Endothelial cell of umbilical vein (primary cell): ENCODE measurements around the gene SCYGR7. TPM values are rescaled to one million over a fixed set of nuclear protein-coding genes. Genes with fewer than 3 reads are reported as not detected.

Experiments used
- BruUV-seq: library from RNA; stranded (reverse); fragments of 400-500 nt; replicated peaks from 2 replicates; lab custom pipeline; 2021; lab: Mats Ljungman, UMichigan
- CTCF ChIA-PET: fragments of 300-600, 350-600 bp; sonication (Branson Sonifier 250); formaldehyde crosslinking; loops from one replicate; lab custom pipeline; 2021; ENCODE audit warnings: antibody characterized with exemption, inconsistent platforms; lab: Charles Lee
- POLR2A ChIA-PET: fragments of 300-600, 350-600 bp; sonication (Branson Sonifier 250); formaldehyde crosslinking; loops from one replicate; lab custom pipeline; 2021; ENCODE audit warnings: antibody characterized with exemption, inconsistent platforms; lab: Charles Lee
- DNase-seq: peaks from one replicate; pipeline ENCODE4 v3.0.0-alpha.2; 2011; ENCODE audit warnings: low read depth, low spot score
- FAIRE-seq: peaks from 2 replicates; lab custom pipeline; 2011; peaks lifted over from hg19 to GRCh38; lab: Jason Lieb, UNC
- H2AFZ ChIP-seq: 2 replicates; pipeline ENCODE4 v1.6.0; 2012; ENCODE audit warnings: low read depth, low read length, control low read depth, inconsistent platforms
- H3K27ac ChIP-seq: 2 replicates; pipeline ENCODE4 v1.5.1; 2011; ENCODE audit warnings: low read depth, mild to moderate bottlenecking, control low read depth, low read length, moderate library complexity; ENCODE audit not compliant: insufficient read depth
- H3K27me3 ChIP-seq, 2 experiments: 2 replicates each; pipeline versions ENCODE4 v1.6.0 to v1.6.1; 2011; ENCODE audit warnings: low read length in 2 of 2, mixed read lengths in 1 of 2; ENCODE audit not compliant: control insufficient read depth in 2 of 2, insufficient read depth in 2 of 2
- H3K36me3 ChIP-seq, 2 experiments: 2 replicates in 1 of 2; 3 replicates in 1 of 2; pipeline ENCODE4 v1.5.1; 2011; ENCODE audit warnings: low read length in 2 of 2, mild to moderate bottlenecking in 1 of 2, moderate library complexity in 1 of 2; ENCODE audit not compliant: control insufficient read depth in 2 of 2, insufficient read depth in 2 of 2; ENCODE audit errors: extremely low read depth in 1 of 2
- H3K4me1 ChIP-seq: 3 replicates; pipeline ENCODE4 v1.5.1; 2011; ENCODE audit warnings: mild to moderate bottlenecking, low read length; ENCODE audit not compliant: control insufficient read depth, insufficient read depth; ENCODE audit errors: extremely low read depth
- H3K4me2 ChIP-seq: 2 replicates; pipeline ENCODE4 v1.6.1; 2011; ENCODE audit warnings: low read length, control low read depth, mixed read lengths; ENCODE audit not compliant: insufficient read depth
- H3K4me3 ChIP-seq, 3 experiments: fragments of 200-600 bp in 1 of 3; sonication (generic), shearing (Covaris generic) in 1 of 3; replicated peaks in 1 of 3; 2 replicates each; pipeline ENCODE4 v1.5.1; 2011 to 2016; ENCODE audit warnings: control low read depth in 3 of 3, low read length in 3 of 3, mild to moderate bottlenecking in 2 of 3, inconsistent platforms in 1 of 3, low read depth in 1 of 3, moderate library complexity in 1 of 3; ENCODE audit not compliant: insufficient read depth in 1 of 3
- H3K79me2 ChIP-seq: 2 replicates; pipeline ENCODE4 v1.6.0; 2012; ENCODE audit warnings: low read length, inconsistent platforms; ENCODE audit not compliant: control insufficient read depth, insufficient read depth
- H3K9ac ChIP-seq: replicated peaks from 2 replicates; pipeline ENCODE3; 2011; ENCODE audit warnings: low read length, control low read depth; ENCODE audit not compliant: insufficient read depth; ENCODE audit errors: extremely low read depth
- H3K9me1 ChIP-seq: replicated peaks from 3 replicates; pipeline ENCODE4 v1.6.0; 2011; ENCODE audit warnings: mild to moderate bottlenecking, low read length; ENCODE audit not compliant: control insufficient read depth, insufficient read depth; ENCODE audit errors: extremely low read depth
- H3K9me3 ChIP-seq: replicated peaks from 2 replicates; pipeline ENCODE4 v1.5.1; 2012; ENCODE audit warnings: low read length, inconsistent platforms; ENCODE audit not compliant: control insufficient read depth, insufficient read depth
- H4K20me1 ChIP-seq: replicated peaks from 2 replicates; pipeline ENCODE3; 2011; ENCODE audit warnings: mild to moderate bottlenecking, low read length; ENCODE audit not compliant: control insufficient read depth, insufficient read depth; ENCODE audit errors: extremely low read depth
- CTCF ChIP-seq, 2 donors: IDR thresholded peaks; 1 replicate in 1 of 2; 2 replicates in 1 of 2; pipeline ENCODE4 v1.5.1; 2011; ENCODE audit warnings: low read length in 2 of 2, mild to moderate bottlenecking in 2 of 2, moderate library complexity in 2 of 2, control low read depth in 1 of 2, inconsistent platforms in 1 of 2, low read depth in 1 of 2; ENCODE audit not compliant: insufficient read depth in 1 of 2; ENCODE audit errors: extremely low read depth in 1 of 2
- JUN ChIP-seq: IDR thresholded peaks from 2 replicates; pipeline ENCODE4 v1.6.1; 2011; ENCODE audit warnings: borderline replicate concordance, low read depth; ENCODE audit not compliant: insufficient read length, insufficient read depth
- dilution Hi-C: fragments of 300-500 bp; cut with MboI; formaldehyde crosslinking; loops from one replicate; pipeline ENCODE4 v1.15.0; 2019; ENCODE audit warnings: low sequenced_read_pairs; ENCODE audit not compliant: extremely low pct_ligation_motif_present
- intact Hi-C: fragments of 100-400 bp; cut with micrococcal nuclease; formaldehyde crosslinking; loops from one replicate; pipeline ENCODE4 v1.10.0; 2022
- polyA plus RNA-seq, 4 experiments: library from polyadenylated mRNA; depleted of rRNA in 3 of 4; stranded (reverse) in 3 of 4; unstranded in 1 of 4; fragments of >200 nt; gene quantifications; 2 replicates each; pipeline versions ENCODE4 v1.2.1 to v1.2.3, GENCODE V29; 2011 to 2012; ENCODE audit warnings: missing spikeins in 1 of 4
- total RNA-seq: library from RNA; stranded (reverse); gene quantifications from 2 replicates; pipeline ENCODE4 v1.2.3, GENCODE V29; 2021

Gene SCYGR7
- total and polyA plus RNA-seq, 2 donors (not counting 3 experiments of a cell fraction or from before 2014, with no cell fraction given), result not detected

- dilution Hi-C loops, result no loop called here
- Histone ChIP-seq H3K4me1 (no peaks in the 10 kb centered on the region), H3K27ac (no peak overlapping the region), H3K9ac (no peak overlapping the region), H4K20me1 (no peaks in the 10 kb centered on the region), H2AFZ (peak overlapping the region; percentile 12), H3K27me3 (no peaks in the 10 kb centered on the region), H3K4me3 (no peak overlapping the region), H3K36me3 (no peaks in the 10 kb centered on the region), H3K4me2 (no peak overlapping the region), H3K79me2 (no peaks in the 10 kb centered on the region), H3K9me1 (no peaks in the 10 kb centered on the region), H3K9me3 (no peaks in the 10 kb centered on the region)
- no peak for FAIRE-seq
- CTCF ChIA-PET, result interaction anchor here (0.6 to 4.0 kb wide), 19 partner anchors 8 to 364 kb away, joined by 3 to 69 read pairs (median 4); partner anchors contain the start of gene DAW1
- intact Hi-C loops, result loop anchor here (1.0 to 2.0 kb wide), 3 partner anchors 45 to 110 kb away; no protein-coding TSS in a partner anchor
- no TSS peak for BruUV-seq
- POLR2A ChIA-PET, result no interaction called here
- peak; percentile 22 for DNase-seq
- TF ChIP-seq JUN, result no peak
- peak; percentile 25 to 31 for TF ChIP-seq CTCF (IDR thresholded peaks at IDR 0.05; ENCODE audit: extremely low read depth in 1 of 2, insufficient read depth in 1 of 2, low read depth in 1 of 2, low read length in 2 of 2)
Observed at GRCh38 chr2:227774011-227774624, 46.0 kb downstream of the SCYGR7 start.
